Thoracic aorta (tissue), 2 donors: ENCODE data around the gene PSMA8. TPM values are rescaled to one million over a fixed set of nuclear protein-coding genes. Genes with fewer than 3 reads are reported as not detected.
A peak's percentile ranks its signal among the peaks of the same experiment; 100 is the strongest.
"Not testable (repeated sequence)": the region's sequence is repeated elsewhere in the genome, so short reads cannot be mapped to it uniquely, and the experiment has no call there.

Source experiments
- ATAC-seq: fragments of 150-250 bp; one replicate; pipeline ENCODE4 v1.8.0; 2017; ENCODE audit warnings: low read depth; ENCODE audit not compliant: insufficient number of reproducible peaks, low FRiP score
- DNase-seq: peaks from one replicate; pipeline ENCODE4 v3.0.0-alpha.2; 2020; ENCODE audit warnings: low spot score
- H3K27ac ChIP-seq, 2 donors: fragments of 200-600 bp; sonication (generic); 1 replicate in 1 of 2; 2 replicates in 1 of 2; pipeline ENCODE4 v1.5.1; 2016; ENCODE audit warnings: mild to moderate bottlenecking in 2 of 2, moderate library complexity in 2 of 2
- H3K27me3 ChIP-seq: fragments of 200-600 bp; sonication (generic); replicated peaks from 2 replicates; pipeline ENCODE4 v1.6.0; 2016; ENCODE audit warnings: mild to moderate bottlenecking; ENCODE audit not compliant: insufficient read depth
- H3K36me3 ChIP-seq: fragments of 200-600 bp; sonication (generic); one replicate; pipeline ENCODE4 v1.5.1; 2016
- H3K4me1 ChIP-seq, 2 donors: fragments of 200-600 bp; sonication (generic); 1 replicate in 1 of 2; 2 replicates in 1 of 2; pipeline versions ENCODE4 v1.5.1 to v1.6.0; 2016; ENCODE audit warnings: low read depth in 2 of 2, mild to moderate bottlenecking in 1 of 2; ENCODE audit not compliant: control insufficient read depth in 1 of 2
- H3K4me3 ChIP-seq: fragments of 200-600 bp; sonication (generic); 2 replicates; pipeline ENCODE4 v1.5.1; 2016; ENCODE audit warnings: mild to moderate bottlenecking
- H3K9me3 ChIP-seq: fragments of 200-600 bp; sonication (generic); 2 replicates; pipeline ENCODE4 v1.5.1; 2016
- CTCF ChIP-seq: fragments of 200-600 bp; sonication (generic); IDR thresholded peaks from one replicate; pipeline ENCODE4 v1.5.1; 2019; ENCODE audit warnings: antibody characterized with exemption
- total RNA-seq, 2 donors: library from RNA; depleted of rRNA; stranded (reverse); fragments of >200 nt; gene quantifications; one replicate each; pipeline versions ENCODE4 v1.1.0 to v1.2.3, GENCODE V29; 2016

PSMA8 gene
- total RNA-seq, 2 donors from 2014 or later = not detected

GRCh38 chr18:26134107-26134506, 438 bp downstream of the PSMA8 start:
- Histone ChIP-seq H3K4me1 (no peaks in the 10 kb centered on the region), H3K36me3 (no peaks in the 10 kb centered on the region), H3K27me3 (no peaks in the 10 kb centered on the region), H3K4me3 (peak overlapping the region; percentile 33), H3K9me3 (no peaks in the 10 kb centered on the region), H3K27ac (no peak overlapping the region)
- no peak for DNase-seq
- ATAC-seq = no peak
- no peak for TF ChIP-seq CTCF

GRCh38 chr18:26135548-26135947, 1.9 kb downstream of the PSMA8 start:
- H3K27ac ChIP-seq = no peak overlapping the region
- no peak overlapping the region for H3K4me3 ChIP-seq
- DNase-seq = no peak
- no peak for ATAC-seq
- TF ChIP-seq CTCF = no peak
- H3K36me3 ChIP-seq = no peaks in the 10 kb centered on the region
- no peaks in the 10 kb centered on the region for H3K4me1 ChIP-seq
- no peaks in the 10 kb centered on the region for H3K9me3 ChIP-seq
- H3K27me3 ChIP-seq = no peaks in the 10 kb centered on the region

GRCh38 chr18:26157326-26157725, 23.7 kb downstream of the PSMA8 start:
- Histone ChIP-seq H3K4me3 (no peak overlapping the region), H3K27me3 (no peaks in the 10 kb centered on the region), H3K9me3 (no peaks in the 10 kb centered on the region), H3K4me1 (no peaks in the 10 kb centered on the region), H3K36me3 (no peaks in the 10 kb centered on the region), H3K27ac (no peak overlapping the region)
- no peak for ATAC-seq
- DNase-seq = no peak
- TF ChIP-seq CTCF = no peak

- DNase-seq (no peak), ATAC-seq (no peak)
- TF ChIP-seq CTCF = no peak
- H3K27me3 ChIP-seq = no peaks in the 10 kb centered on the region
- H3K4me3 ChIP-seq = no peak overlapping the region
- H3K4me1 ChIP-seq = no peaks in the 10 kb centered on the region
- no peaks in the 10 kb centered on the region for H3K36me3 ChIP-seq
- no peak overlapping the region for H3K27ac ChIP-seq
- no peaks in the 10 kb centered on the region for H3K9me3 ChIP-seq
Observed at GRCh38 chr18:26159353-26159752, 25.7 kb downstream of the PSMA8 start.

GRCh38 chr18:26164571-26164970, 30.9 kb downstream of the PSMA8 start:
- ATAC-seq = no peak
- no peak for TF ChIP-seq CTCF
- H3K27ac ChIP-seq = no peak overlapping the region
- no peaks in the 10 kb centered on the region for H3K27me3 ChIP-seq
- H3K36me3 ChIP-seq = no peaks in the 10 kb centered on the region
- H3K4me1 ChIP-seq = no peaks in the 10 kb centered on the region
- H3K4me3 ChIP-seq = no peak overlapping the region
- no peaks in the 10 kb centered on the region for H3K9me3 ChIP-seq
- no peak for DNase-seq

GRCh38 chr18:26167592-26167991, 33.9 kb downstream of the PSMA8 start:
- H3K27ac ChIP-seq, H3K9me3 ChIP-seq, DNase-seq, H3K27me3 ChIP-seq, H3K4me3 ChIP-seq, H3K4me1 ChIP-seq, H3K36me3 ChIP-seq, ATAC-seq: not testable (repeated sequence)
